GM10266 (cell line): ENCODE results near the gene CYTH1.

Experiments used
- DNase-seq: peaks from one replicate; pipeline ENCODE4 v3.0.0; 2012; ENCODE audit errors: extremely low spot score
- CTCF ChIP-seq: IDR thresholded peaks from 2 replicates; pipeline ENCODE4 v1.5.1; 2012; ENCODE audit warnings: mild to moderate bottlenecking, low read depth; ENCODE audit not compliant: control insufficient read depth, insufficient read depth; ENCODE audit errors: missing control alignments

Gene CYTH1

GRCh38 chr17:78805301-78805700, 23.2 kb upstream of the CYTH1 start:
- TF ChIP-seq CTCF = no peak
- no peak for DNase-seq

- no peak for TF ChIP-seq CTCF
- no peak for DNase-seq
Observed at GRCh38 chr17:78804777-78805176, 22.7 kb upstream of the CYTH1 start.

- no peak for TF ChIP-seq CTCF
- DNase-seq = no peak
Observed at GRCh38 chr17:78803186-78803845, 21.2 kb upstream of the CYTH1 start.

GRCh38 chr17:78802459-78802858, 20.4 kb upstream of the CYTH1 start:
- no peak for DNase-seq
- TF ChIP-seq CTCF = no peak

- no peak for TF ChIP-seq CTCF
- no peak for DNase-seq
Observed at GRCh38 chr17:78802008-78802407, 19.9 kb upstream of the CYTH1 start.

GRCh38 chr17:78800132-78800931, 18.3 kb upstream of the CYTH1 start:
- TF ChIP-seq CTCF = no peak
- no peak for DNase-seq
